Suprapubic skin (tissue), 3 donors: ENCODE measurements around the gene OR6A2.

Experiments
- POLR2AphosphoS5 ChIP-seq, 3 donors: sonication (generic); formaldehyde crosslinking; IDR thresholded peaks; one replicate each; pipeline ENCODE4 v1.6.1; 2017; ENCODE audit warnings: antibody characterized with exemption in 3 of 3
- TF ChIP-seq, protein P1 (sequence below), 2 donors: fragments of 200-600 bp in 1 of 2; fragments of 450-650 bp in 1 of 2; sonication (generic) in 1 of 2; IDR thresholded peaks; one replicate each; pipeline ENCODE4 v1.5.1; 2016 to 2019; ENCODE audit warnings: antibody characterized with exemption in 2 of 2, mild to moderate bottlenecking in 1 of 2, moderate library complexity in 1 of 2

DNA sequence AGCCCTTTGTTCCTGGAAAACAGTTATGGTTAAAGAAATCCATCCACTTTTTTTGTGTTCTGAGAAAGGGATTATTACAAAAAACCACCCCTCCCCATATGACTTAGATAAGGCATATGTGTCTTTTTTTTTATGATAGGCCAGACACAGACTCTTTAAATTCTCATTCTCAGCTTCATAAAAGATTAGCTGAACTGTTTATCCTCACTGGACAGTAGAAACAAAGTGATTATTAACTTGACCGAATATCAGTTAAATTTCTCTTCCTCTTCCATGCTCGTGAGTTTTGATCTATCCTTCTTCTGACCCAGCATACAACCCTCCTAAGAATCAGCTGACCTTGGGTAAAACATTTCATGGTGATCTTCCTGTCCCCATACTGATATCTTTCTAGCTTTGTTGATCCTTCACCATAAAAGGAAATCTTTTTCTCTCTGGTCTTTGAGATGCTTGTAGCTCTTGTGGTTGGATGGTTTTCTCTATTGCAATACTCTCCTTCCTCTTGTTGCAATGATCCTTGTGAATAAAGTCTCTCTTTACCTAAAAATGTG is 53.9 kb downstream of the OR6A2 start:
- no peak for TF ChIP-seq POLR2AphosphoS5 (IDR thresholded peaks at IDR 0.05)
- TF ChIP-seq, protein P1, sequence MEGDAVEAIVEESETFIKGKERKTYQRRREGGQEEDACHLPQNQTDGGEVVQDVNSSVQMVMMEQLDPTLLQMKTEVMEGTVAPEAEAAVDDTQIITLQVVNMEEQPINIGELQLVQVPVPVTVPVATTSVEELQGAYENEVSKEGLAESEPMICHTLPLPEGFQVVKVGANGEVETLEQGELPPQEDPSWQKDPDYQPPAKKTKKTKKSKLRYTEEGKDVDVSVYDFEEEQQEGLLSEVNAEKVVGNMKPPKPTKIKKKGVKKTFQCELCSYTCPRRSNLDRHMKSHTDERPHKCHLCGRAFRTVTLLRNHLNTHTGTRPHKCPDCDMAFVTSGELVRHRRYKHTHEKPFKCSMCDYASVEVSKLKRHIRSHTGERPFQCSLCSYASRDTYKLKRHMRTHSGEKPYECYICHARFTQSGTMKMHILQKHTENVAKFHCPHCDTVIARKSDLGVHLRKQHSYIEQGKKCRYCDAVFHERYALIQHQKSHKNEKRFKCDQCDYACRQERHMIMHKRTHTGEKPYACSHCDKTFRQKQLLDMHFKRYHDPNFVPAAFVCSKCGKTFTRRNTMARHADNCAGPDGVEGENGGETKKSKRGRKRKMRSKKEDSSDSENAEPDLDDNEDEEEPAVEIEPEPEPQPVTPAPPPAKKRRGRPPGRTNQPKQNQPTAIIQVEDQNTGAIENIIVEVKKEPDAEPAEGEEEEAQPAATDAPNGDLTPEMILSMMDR (IDR thresholded peaks at IDR 0.05) = no peak
